NCI-H2227 treated with DMSO at 0.1 percent for 48 hours (cell line): Measurements from ENCODE around the gene RFPL3.
"Not testable (repeated sequence)": the region's sequence is repeated elsewhere in the genome, so short reads cannot be mapped to it uniquely, and the experiment has no call there.

Experiments used
- DNase-seq: peaks from one replicate; lab custom pipeline; 2025; lab: John Stamatoyannopoulos, UW

Gene RFPL3

DNA sequence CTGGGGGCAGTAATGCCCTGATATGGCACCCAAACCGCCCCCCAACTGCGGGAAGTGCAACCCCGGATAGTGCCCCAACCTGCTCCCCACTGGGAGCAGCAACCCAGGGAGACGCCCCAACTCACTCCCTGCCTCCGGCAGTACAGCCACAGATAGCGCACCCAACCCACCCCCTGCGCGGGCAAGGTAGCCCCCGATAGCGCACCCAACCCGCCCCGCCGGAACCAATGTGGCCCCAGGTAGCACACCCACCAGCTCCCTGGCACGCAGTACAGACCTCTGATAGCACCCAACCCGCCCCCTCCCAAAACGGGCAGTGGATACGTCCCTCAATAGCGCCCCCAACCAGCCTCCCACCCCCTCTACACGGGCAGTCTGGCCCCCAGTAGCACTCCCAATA, 3.8 kb upstream of the RFPL3 start:
- DNase-seq = no peak

DNA sequence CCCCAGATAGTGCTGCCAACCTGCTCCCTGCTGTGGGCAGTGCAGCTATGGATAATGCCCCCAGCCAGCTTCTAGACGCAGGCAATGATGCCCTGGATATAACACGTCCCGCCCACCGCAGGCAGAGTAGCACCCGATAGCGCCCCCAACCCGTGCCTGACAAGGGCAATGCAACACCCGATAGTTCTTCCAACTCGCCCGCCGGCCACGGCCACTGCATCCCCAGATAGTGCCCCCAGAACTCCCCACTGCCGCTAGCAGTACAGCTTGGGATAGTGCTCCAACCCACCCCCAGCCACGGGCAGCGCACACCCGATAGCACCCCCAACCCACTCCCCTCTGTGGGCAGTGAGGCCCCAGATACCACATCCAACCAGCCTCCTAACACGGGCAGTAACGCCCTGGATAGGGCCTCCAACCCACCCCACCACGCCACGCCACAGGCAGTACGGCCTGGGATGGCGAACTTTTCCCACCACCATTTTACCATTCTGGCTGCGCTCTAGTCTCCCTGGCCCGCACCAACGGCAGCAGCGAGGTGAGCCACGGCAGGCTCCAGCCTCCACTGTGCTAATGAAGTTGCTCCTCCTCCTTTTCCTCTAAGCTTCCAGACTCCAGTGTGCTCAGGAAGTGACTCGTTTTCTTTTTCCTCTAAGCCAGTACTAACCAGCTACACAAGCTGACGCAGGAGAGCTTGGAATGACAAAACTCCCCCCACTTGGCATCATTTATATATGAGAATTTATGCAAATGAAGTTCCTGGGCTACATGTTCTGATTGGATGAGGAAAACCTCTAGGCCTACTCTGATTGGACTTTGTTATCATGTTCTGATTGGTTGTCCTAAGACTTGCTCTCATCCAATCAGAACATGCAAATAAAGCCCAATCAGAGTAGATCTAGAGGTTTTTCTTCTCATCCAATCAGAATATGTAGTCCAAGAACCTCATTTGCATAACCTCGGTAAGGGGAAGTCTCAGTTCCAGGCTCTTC, 3.0 kb upstream of the RFPL3 start:
- DNase-seq = no peak

DNA sequence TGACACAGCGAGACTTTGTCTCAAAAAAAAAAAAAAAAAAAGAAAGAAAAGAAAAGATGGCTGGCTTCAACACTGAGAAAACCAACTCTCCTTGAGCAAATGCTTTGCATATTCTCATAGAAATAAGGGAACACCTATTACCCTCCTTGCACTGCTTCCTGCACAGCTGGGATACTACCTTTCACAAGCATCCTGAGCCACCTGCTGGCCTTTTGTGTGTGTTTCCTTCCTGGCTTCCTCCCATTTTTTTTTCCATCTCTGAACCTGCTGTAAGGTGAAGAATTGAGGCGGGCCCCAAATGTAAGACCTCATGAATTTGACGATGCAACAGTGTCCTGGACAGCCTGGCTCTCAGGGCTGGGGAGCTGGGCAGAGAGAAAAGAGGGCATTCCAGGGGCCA, 1.9 kb upstream of the RFPL3 start:
- no peak for DNase-seq

- DNase-seq = not testable (repeated sequence)
Observed at GRCh38 chr22:32360096-32360495, 2.4 kb downstream of the RFPL3 start.

DNA sequence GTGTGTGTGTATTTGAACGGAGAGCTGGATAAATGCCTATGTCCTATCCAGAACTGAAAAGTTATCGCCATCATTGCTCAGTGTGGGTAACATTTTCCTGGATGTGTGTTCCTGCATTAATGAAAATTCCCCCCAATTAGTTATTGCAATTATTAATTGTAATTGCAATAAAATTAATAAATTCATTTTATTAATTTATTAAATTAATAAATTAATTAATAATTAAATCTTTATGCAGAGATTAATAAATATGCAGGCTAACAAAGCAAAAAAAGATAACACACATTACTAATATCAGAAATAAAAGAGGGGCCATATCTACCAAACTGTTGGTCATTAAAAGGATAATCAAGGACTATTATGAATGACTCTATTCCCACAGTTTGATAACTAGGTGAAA, 3.6 kb downstream of the RFPL3 start:
- DNase-seq = no peak

DNA sequence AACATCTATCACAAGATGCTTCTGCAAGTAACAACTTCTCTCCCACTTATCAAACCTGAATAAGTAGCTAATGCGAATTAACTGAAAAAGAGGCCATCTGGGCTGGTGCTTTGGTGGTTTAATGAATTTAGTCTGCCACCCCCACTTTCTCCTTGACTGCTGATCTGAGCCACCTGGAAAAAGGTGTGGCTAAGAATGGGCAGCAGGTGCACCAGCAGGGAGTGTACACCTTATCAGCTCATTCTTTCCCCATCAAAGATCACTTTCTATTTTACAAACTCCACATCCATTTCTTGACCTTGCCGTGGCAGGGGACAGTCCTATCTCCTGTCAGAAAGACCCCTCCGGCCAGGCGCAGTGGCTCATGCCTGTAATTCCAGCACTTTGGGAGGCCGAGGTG, 6.5 kb downstream of the RFPL3 start:
- no peak for DNase-seq

DNA sequence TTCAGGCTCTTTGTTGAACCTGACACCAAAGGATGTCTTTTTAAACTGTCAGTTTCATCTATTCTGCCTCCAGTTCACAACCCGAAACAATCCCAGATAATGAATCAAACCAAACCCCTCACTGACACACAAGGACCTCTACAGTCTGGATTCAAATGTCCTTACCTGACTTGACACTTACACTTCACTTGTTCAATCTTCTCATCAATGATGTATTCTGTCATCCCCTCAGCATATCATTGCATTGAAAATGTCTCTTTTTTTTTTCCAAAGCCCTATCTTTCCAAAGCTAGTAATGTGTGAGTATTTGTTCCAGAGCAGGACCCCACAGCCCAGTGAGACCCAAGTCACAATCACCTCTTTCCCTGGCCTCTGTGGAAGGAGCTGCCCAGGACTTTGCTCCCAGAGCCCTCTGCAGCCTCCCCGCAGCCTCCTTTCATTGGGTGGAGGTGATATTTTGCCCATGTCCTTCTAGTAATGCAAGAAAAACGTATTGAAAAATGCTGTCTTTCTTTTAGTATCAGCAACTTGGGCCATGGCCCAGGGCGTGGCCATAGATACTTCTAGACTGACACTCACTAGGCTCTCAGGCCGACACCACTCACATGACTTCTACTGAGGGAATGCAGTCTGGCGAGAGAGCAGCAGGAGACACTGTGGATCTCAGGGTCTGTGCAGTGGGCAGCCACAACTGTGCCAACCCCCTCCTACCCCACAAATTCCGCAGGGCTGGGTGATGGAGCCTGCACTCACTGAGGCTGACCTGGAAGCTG, 18.2 kb downstream of the RFPL3 start:
- DNase-seq = no peak

GRCh38 chr22:32376681-32377080, 19.0 kb downstream of the RFPL3 start:
- DNase-seq = no peak

GRCh38 chr22:32378707-32379272, 21.1 kb downstream of the RFPL3 start:
- DNase-seq = no peak

DNA sequence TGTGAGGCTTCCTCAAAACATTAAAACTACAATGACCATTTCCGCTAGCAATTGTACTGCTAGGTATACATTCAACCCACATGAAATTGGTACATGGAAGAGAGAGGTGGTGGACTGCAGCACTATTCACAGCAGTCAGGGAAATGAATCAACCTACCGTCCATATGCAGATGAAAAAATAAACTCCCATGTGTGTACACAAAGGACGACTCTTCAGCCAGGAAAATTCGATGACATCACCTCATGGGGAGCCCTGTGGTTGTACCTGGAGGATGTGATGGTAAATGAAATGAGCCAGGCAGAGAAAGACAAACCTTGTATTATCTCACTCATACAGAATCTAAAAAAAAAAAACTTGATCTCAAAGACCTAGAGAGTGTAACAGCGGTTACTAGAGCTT, 23.3 kb downstream of the RFPL3 start:
- DNase-seq = no peak

GRCh38 chr22:32385681-32386080, 28.0 kb downstream of the RFPL3 start:
- no peak for DNase-seq

GRCh38 chr22:32389685-32390084, 32.0 kb downstream of the RFPL3 start:
- no peak for DNase-seq

DNA sequence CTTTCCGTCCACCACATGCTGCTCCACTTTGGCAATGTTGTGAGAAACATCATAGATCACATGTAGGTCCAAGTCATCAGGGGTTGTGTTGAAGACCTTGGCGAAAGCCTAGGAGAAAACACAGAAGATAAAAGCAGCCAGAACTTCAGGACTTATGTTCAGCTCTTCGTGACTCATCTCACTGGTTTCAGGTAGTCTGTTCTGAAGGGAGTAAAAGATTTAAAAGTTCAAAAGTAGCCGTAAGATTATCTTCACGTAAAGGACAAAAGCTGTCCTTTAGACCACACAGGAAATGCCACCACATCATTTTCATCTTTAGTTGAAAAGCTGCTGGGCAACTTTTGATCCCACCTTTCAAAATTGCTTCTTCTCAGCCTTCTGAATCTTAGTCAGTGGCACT, 37.4 kb downstream of the RFPL3 start:
- DNase-seq = no peak

- no peak for DNase-seq
Observed at GRCh38 chr22:32396255-32396654, 38.6 kb downstream of the RFPL3 start.

DNA sequence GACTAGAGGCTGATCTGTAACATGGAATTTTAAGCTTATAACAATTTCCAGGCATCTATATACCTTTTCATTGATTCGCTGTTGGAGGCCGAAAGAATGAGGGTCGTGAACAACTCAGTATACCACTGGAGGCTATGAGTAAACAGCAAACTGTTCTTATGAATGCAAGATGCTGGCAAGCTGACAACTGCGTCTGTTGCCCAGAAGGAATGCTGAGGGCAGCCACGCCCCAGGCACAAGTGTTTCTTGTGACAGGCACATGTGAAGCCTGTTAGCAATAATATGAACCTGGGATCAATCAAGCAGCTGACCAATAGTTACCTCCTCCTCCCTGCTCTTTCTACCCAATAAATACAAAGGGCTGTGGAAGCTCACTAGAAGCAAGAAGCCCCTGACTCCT, 39.1 kb downstream of the RFPL3 start:
- no peak for DNase-seq

GRCh38 chr22:32401486-32401885, 43.8 kb downstream of the RFPL3 start:
- DNase-seq = no peak

- DNase-seq = no peak
Observed at GRCh38 chr22:32404021-32404420, 46.4 kb downstream of the RFPL3 start.

DNA sequence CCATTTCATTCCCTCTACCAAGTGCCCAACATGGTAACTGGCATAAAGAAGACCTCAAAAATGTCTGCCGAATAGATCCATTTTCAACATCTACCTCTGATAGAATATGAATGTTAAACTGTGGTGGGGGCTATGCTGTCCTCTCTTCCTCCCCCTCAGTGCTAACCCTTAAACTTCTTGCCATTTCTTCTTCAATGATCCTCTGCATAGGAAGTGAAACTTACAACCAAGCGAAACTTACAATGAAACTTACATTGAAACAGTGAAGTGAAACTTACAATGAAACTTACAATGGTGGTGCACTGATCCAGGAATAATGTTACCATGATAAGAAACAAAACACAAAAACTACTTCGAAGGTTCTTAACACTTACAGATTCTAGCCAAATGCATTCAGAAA, 49.6 kb downstream of the RFPL3 start:
- DNase-seq = no peak

DNA sequence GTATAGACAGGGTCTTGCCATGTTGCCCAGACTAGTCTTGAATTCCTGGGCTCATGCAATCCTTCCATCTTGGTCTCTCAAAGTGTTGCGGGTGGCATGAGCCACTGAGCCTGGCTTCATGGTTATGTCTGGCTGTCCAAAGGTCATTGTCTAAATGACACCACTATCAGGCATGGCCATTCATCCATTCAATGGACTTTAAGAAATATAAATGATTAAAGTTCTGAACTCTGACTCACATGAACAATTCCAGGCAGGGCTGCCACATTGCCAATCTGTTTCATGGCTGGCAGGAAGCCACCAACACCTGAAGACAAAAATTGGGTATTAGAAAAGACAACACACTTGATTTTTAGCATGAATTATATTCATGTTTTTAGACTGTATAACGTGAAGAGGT, 50.3 kb downstream of the RFPL3 start:
- no peak for DNase-seq

- no peak for DNase-seq
Observed at GRCh38 chr22:32409977-32410376, 52.3 kb downstream of the RFPL3 start.

GRCh38 chr22:32410459-32410858, 52.8 kb downstream of the RFPL3 start:
- no peak for DNase-seq
